Measurements from ENCODE around the gene KLF13.

KLF13 gene

DNA sequence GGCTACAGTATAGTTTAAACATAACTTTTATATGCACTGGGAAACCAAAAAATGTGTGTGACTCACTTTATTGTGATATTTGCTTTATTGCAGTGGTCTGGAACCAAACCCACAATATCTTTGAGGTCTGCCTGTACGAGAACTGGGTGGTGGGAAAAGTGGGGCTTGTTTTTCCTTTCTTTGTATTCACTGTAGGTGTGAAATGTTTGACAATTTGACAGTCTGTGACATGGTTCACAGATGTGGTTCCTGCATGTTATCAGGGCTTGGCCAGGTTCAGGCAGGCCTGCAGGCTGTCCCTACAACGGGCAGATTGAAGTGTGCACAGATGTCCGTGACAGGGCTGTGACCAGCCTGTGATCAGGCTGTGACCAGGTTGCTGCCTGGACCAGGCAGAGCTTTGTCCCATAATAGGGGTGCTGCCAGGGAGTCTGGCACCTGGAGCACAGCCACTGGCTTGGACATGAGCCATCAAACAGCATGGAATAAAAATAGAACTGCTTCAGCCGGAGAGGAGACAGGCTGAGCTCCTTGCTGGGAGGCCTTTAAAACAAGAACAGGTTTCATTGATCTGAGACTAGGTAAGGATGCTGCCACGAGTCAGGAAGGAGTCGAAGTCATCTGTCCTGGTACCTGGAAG lies 61.0 kb downstream of the KLF13 start:
- DNase-seq: peak; percentile 51

DNA sequence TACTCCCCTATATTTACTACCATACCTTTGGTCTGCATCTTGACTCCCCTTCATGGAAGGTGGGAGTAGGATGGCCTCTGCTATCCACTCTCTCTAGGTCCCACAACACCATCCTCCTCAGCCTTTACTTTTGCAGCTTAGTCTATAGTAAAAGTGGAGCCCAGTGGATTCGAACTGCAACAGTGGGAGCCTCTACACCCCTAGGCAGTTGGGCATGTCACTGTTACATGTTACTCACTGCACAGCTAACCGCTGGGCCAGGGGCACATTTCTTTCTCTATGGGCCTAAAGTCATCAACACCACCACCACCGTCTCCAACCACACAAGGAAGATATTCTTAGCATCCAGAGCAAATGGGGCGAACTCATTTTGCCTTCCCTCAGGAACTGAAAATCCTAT lies 62.9 kb downstream of the KLF13 start:
- DNase-seq: no peak

DNA sequence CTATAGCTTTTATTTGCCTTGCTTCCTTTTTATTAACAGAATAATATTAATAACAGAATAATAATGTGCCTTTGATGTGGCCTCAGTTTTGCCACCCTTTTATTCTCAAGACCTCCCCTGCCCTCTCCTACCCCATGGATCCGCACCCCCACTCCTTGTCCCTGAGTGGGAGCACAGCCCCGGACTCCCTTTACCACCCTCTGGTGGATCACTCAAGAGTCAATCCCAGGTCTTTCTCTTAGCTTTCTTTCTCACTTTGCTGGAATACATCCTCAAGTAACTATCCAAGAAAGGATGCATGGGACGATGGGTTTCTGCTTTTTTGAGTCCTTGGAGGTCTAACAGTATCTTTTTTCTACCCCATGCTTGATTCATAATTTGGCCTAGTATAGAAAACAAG lies 63.4 kb downstream of the KLF13 start:
- DNase-seq: no peak

DNA sequence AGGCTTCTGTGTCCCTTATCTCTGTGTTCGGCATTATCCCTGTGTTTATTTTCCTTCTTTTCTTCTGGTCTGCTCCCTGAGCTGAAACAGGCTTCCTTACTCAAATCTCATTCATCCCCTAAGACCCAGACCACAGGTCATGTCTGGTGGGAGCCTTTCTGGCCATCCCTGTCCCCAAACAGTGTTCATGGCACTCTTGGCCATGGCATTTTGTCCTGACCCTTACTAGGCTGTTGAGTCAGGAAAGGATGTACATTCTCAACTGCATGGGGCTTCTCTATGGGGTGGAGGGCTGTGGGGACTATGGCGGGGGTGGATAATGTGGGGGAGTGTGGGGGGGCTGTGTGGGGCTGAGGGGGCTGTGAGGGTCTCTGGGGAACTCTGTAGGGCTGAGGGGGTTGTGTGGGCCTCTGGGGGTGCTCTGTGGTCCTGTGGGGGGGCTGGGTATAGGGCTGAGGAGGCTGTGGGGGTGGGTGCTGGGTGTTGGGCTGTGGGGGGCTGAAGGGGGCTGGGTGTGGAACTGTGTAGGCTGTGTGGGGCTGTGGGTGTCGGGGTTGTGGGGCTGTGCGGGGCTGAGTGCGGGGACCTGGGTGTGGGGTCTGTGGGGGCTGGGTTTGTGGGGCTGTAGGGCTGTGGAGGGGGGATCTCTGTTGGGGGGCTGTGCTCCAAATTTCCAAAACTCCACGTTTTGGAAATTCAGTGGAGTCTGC lies 64.3 kb downstream of the KLF13 start:
- no peak for DNase-seq

DNA sequence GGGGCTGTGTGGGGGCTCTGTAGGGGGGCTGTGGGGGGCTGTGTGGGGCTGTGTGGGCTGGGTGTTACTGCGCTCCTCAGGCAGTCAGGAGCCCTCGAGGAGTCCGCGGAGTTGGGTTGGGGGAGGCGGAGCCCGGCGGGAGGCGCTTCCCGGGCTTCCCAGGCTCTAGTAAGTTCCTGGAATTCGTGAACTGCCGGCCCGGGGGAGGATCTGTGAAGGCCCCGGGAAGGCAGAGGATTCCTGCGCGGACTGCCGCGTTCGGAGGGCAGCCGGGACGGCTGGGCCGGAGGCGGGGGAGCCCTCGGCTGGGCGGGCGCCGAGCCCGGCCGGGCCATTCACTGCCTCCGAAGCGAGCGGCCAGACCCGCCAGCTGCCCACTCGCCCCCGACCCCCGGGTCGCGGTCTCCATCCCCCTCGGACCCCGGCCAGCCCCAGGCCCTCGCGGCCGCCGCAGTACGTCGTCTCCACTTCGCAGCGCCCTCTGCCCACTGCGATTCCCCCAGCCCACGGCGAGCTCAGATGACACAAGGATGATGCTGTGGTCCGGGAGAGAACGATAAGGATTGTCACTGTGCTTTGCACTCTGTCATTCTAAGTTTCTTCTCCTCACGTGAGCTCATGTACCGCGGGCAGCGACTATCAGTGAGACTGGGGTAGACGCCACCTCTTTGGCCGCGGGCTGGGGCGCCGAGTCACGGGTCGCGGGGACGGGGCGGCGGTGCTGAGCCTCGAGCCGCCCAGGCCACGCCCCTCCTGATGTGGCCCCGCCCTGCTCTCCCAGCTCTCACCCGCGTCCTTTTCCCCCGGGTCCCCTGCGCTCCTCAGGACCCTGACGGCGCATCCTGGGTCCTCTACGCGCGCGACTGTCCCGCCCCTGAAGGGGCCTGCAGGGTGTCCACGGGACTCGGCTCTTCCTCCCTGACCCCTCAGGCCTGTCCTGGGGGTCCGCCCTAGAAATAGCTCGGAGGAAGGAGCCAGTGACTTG lies 65.3 kb downstream of the KLF13 start:
- DNase-seq: peak; percentile 26

DNA sequence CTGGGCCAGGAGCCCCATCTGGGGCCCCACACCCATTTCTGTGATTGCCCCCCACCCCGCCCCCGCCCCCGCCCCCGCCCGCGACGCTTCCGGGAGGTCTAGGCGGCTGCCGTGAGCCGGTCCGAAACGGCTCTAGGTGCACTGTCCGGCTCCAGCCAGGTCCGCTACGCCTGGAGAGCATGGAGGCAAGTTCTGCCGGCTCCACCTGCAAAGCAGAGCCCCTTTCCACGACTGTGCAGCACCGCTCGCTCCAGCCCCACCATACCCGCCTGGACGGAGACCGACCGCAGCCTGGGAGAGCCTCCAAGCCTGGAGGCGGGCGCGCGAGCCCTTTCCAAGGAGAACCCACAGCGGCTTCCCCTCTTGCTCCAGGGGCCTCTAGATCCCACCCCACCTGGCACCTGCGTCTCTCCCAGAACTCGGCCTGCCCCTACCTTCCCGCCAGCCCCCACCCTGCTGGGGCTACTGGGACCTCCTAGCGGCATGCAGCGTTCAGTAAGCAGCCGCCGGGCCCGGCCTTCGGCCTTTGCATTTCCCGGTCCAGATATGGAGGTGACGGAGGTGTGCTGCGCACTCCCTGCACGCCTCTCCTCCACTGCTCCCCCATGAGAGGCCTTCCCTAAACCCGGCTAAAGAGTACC lies 66.2 kb downstream of the KLF13 start:
- no peak for DNase-seq

DNA sequence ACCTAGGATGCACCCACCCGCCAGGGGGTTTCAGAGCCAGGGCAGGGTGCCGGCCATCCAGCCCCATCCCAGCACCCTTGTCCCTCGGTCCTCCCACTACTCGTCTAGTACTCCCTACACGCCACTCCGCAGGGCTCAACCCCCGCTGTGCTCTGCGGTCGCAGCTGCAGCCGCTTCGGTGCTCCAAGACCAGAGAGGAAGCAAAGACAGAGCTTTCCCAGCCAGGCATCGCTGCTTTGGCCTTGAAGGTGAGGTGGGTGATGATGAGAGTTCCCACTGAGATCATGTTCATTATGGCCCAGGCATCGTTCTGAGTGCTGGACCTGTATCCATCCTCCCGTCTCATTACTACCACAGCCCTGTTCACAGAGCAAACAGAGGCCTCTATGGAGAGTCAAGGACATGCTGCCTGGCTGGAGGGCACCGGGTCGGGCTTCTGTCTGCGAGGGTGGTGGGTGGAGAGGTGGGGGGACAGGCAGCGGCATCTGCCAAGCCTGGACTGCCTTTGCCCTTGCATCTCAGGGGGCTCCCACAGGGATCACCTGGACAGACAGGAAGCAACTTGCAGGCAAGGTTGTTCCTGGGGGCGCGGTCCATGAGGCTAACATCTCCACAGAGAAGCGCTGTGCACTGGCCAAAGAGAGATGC lies 66.9 kb downstream of the KLF13 start:
- no peak for DNase-seq

DNA sequence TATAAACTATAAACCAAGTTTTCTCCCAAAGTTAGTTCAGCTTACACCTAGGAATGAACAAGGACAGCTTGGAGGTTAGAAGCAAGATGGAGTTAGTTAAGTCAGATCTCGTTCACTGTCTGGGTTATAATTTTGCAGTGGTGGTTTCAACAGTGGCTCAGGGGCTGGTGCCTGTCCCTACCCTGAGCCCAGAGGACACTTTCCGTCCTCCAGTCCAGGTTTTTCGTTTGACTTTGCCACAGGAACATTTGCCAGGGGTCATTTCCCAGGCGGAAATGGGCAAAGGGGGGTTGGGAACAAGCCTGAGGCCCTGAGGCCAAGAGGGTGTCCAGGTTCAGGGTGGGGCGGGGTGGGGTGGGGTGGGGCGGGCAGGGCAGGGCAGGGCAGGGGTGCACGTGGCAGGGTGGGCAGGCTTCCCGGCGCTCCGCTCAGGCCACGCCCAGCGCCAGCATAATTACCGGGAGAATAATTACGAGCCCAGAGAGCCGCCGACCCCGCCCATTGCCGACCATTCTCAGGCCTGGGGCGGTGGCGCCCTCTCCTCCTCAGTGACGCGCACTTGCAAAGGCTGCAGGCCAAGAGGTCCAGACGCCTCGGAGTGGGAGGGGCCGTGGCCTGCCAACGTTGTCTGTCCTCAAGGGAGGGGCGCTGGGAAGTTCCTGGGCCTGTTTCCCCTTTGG lies 70.4 kb downstream of the KLF13 start:
- peak; percentile 36 for DNase-seq

DNA sequence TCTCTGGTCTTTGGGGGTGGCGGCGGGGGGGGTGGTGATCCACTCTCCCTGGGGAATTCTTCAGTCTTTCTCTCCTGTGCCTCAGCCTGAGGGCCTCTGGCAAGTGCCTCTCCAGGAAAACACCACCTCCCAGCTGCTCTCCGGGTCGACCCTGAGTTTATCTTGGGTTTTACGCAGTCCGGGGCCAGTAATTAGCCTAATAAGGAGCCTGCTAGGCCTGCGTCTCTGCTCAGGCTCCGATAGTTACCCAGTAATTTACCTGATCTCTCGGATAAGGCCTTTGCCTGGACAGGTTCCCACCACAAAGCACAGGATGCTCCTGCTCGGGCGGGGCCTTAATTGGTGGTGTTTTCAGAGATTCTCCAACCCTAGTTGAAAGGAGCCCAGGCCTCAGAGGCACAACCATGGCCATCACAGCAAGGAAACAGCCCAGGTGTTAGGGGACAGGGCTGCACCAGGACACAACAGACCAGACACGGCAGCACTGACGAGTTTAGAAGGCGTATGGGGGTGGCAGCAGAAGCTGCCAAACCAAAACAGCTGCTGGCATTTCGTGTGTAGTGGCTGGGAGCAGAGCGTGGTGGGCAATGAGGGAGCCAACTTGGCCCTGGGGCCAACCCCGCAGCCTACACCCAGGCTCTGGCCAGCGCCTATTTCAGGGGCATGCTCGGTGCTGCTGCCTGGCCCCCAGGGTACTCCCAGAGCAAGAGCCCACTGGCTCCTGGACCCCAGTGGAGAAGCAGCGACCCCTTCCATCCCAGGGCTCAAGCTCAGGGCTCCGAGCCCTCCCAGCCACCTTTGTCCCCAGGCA lies 71.4 kb downstream of the KLF13 start:
- no peak for DNase-seq

DNA sequence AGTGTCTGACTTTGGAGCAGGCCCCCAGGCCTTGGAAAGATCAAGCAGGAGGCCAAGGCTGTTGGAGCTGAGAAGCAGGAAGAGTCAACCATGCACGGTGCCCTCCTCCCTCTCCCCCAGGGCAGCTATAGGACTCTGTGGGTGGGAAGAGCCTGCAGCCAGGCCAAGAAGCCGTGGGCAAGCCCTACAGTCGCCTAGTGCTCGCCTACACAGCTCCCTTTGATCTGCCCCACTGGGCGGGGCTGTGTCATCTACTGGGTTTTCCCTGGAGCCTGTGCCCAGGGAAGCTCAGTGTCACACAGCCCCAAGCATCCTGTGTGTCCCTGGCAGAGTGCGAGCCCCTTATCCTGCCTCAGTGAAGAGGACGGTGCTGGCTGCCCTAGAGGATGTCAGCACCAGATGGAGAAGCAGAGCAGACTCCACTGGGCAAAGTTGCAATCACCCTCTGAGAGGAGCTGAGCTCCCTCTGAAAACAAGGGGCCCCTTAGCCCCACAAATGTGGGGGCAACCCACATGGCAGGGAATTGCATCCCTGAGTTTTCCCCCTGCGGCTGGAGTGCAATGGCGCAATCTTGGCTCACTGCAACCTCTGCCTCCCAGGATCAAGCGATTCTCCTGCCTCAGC lies 72.2 kb downstream of the KLF13 start:
- DNase-seq: no peak

DNA sequence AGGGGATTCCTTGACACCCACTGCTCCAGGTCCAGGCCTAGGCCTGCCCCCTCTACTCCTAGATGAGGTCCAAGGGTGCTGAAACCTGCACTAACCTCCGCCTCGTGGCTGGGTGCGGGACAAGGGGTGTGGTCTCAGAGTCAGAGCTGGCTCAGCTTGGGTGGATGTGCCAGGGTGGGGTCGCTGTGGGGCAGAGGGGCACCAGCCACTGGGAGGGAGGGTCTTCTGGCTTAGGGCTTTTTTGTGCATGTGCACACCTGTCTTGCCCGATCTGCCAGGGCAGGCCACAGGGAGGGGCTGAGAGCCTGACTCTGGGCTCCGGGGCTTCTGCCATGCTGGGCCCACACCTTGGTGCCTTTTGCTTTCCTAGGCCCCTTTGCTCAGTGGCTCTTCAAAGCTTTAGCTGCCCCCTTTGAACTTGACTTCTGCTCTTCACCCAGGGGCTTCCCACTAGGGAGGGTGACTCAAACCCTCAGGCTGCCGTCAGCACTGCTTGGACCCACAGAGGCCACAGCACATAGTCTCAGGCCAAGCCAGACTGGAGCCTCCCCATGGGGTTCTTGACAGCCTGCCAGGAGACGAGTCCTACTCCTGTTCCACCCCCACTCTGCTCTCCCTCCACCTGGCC lies 73.0 kb downstream of the KLF13 start:
- no peak for DNase-seq

DNA sequence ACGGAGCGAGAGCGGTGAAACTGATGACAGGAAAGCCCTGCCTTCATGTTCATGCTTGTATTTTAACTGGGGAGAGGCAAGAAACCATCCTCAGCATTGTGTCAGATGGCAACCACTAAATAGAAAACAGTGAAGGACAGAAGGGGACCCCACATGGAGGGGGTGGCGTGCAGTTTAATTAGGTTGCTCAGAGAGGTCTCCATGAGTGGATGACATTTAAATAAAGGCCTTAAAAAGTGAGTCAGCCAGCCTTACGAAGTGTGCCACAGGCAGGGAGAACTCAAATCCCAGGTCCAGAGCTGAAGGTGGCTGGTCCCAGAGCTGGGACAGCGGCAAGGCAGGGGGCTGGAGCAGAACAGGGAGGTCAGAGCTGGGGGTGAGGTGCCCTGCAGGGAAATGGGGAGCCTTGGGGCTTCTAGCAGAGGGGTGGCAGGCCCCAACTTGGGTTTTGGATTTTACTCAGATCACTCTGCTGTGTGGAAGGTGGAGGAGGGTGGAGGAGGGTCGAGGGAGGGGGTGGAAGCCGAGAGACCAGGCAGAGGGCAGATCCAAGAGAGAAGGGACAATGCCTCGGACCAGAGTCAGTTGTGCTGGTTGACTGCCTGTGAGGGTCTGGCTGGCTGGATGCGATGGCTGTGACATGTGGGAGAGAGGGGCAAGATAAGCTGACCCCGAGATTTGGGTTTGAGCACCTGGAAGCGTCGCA lies 73.7 kb downstream of the KLF13 start:
- DNase-seq: no peak

DNA sequence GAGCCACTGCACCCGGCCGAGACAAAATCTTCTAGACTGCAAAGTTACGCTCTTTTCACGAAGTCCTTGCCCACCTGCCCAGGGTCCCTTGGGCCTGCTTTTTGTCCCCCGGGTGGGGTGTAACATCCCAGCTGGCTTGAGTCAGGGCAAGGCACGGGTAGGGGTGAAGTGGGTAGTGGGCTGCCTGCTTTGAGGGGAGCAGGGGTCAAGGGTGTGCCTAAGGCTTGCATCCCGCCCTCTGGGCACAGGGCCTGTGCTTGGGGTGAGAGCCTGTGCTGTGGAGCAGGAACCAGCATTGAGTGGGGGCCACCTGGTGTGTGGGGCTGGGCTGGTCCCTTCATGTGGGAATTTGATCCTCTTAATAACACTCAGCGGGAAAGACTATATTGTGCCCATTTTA lies 74.6 kb downstream of the KLF13 start:
- no peak for DNase-seq

DNA sequence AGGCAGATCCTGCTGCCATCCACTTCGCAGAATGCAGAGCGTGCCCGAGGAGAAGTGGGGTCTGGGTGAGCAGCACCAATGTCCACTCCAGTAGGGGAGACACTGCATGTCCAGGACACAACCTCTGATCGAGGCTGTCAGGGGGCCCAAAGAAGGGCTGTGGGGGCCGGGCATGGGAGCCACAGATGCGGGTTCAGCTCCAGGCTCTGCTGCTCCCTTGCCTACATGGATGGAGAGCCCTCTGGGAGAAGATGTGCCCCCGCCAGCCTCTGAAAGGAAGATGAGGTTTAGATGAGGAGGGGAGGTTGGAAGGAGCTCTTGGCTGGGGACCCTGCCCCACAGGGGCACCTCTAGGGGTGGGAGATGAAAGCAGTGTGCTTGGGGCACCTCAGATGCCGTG lies 75.4 kb downstream of the KLF13 start:
- DNase-seq: no peak

DNA sequence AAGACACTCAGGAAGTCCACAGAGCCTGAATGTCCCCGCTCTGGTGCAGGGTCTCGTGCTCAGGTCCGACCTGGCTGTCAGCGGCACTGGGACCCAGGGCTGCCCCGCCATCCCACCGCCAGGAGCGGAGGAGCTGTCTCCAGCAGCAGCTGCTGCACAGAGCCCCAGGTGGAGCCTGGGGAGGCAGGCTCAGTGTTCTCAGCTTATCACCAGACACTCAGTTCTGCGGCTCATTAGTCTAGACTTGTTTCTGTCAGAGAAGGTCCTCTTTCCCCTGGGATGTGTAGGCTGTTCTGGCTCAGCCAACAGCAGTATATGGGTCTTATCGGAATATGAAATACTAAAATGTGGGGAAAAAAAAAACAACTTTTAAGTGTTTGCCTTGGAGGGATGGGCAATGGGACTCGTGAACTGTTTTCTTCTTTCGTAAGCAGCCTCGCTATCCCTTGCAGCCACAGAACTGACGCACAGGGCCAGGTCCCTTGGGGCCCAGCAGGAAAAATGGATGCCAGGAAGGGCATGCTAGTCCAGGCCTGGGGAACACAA lies 75.9 kb downstream of the KLF13 start:
- DNase-seq: no peak

DNA sequence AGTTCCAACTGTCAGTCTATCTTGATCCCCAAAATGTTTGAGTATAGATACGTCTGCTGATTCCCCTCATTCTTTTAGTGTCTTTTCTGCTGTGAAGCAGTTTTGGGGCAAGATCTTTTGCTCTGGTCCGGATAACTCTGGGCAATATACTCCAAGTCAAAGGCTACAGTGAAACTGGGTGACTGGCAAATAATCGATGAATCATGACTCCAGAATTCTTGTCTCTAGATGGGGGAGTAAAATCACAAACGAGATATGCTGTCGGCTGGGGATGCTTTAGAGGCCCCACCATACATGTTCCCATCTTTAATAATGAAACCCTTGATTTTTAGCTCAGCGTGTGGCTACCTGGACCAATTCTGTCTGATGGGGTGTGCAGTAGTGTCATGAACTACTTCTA lies 76.5 kb downstream of the KLF13 start:
- DNase-seq: no peak

DNA sequence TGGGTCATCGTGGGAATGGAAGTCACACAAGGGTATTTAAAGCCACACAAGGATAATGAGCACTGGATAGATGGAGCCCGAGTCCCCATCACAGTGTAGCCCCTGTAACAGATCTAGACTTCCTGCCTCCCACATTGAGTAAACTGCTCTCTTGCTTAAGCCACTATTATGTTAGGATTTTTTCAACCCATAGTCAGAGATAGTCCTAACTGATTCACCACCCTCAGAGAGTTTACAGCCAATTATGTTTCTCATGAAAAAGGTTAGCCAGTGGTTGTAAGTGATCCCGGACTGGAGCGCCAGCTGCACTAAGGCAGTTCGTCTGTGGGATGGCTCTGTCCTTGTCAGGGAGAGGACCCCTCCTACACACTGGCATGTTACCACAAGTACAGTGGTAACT lies 77.0 kb downstream of the KLF13 start:
- DNase-seq: no peak

DNA sequence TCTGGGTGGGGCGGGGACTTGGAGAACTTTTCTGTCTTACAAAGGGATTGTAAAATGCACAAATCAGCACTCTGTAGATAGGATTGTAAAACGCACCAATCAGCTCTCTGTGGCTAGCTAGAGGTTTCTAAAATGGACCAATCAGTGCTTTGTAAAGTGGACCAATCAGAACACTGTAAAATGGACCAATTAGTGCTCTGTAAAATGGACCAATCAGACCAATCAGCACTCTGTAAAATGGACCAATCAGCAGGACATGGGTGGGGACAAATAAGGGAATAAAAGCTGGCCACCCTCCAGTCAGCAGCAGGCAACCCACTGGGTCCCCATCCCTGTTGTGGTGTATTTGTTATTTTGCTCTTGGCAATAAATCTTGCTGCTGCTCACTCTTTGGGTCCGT lies 77.7 kb downstream of the KLF13 start:
- no peak for DNase-seq

All from midbrain (tissue), 1 donor.